Mesothelial cell of epicardium (in vitro differentiated cells): ENCODE data around the gene PAX2. TPM values are rescaled to one million over a fixed set of nuclear protein-coding genes. Genes with fewer than 3 reads are reported as not detected.
"Not testable (repeated sequence)": the region's sequence is repeated elsewhere in the genome, so short reads cannot be mapped to it uniquely, and the experiment has no call there.

Experiments used
- DNase-seq, 2 experiments: peaks; one replicate each; pipeline ENCODE4 v3.0.0; 2021; ENCODE audit warnings: low spot score in 2 of 2; ENCODE audit not compliant: unreplicated experiment in 2 of 2
- H3K27ac Mint-ChIP-seq: 2 replicates; pipeline ENCODE4 v1.8.0; 2021; ENCODE audit warnings: mixed read lengths
- H3K27me3 Mint-ChIP-seq: 2 replicates; pipeline ENCODE4 v1.8.0; 2021; ENCODE audit warnings: low read depth, mixed read lengths
- H3K36me3 Mint-ChIP-seq: 2 replicates; pipeline ENCODE4 v1.8.0; 2021; ENCODE audit warnings: mixed read lengths
- H3K4me1 Mint-ChIP-seq: 2 replicates; pipeline ENCODE4 v1.8.0; 2021; ENCODE audit warnings: mixed read lengths
- H3K4me3 Mint-ChIP-seq: 2 replicates; pipeline ENCODE4 v1.8.0; 2021; ENCODE audit warnings: mild to moderate bottlenecking, moderate library complexity, mixed read lengths
- H3K9me3 Mint-ChIP-seq: 2 replicates; pipeline ENCODE4 v1.8.0; 2021; ENCODE audit warnings: mixed read lengths
- CTCF ChIP-seq: fragments of 200-600 bp; sonication (generic); IDR thresholded peaks from one replicate; pipeline ENCODE4 v1.5.0; 2021; ENCODE audit warnings: antibody characterized with exemption; ENCODE audit not compliant: unreplicated experiment
- total RNA-seq: library from RNA; stranded (reverse); gene quantifications from 3 replicates; pipeline ENCODE4 v1.2.1, GENCODE V29; 2021

The PAX2 gene
- not detected in 3 replicates for total RNA-seq

- Mint-ChIP-seq H3K9me3 (no peaks in the 10 kb centered on the region), H3K27me3 (peaks cover 97% of the 10 kb centered on the region), H3K36me3 (no peaks in the 10 kb centered on the region), H3K27ac (no peak within 1 kb of the TSS), H3K4me1 (peaks cover 33% of the 10 kb centered on the region), H3K4me3 (peak within 1 kb of the TSS; percentile 42)
- TF ChIP-seq CTCF: no peak
- no peak for DNase-seq
Observed at GRCh38 chr10:100744987-100745881, at the start of gene PAX2. Gene PAX2 (plus strand): TSS chr10:100745582. CDS start chr10:100746261, 679 bp downstream.

DNA sequence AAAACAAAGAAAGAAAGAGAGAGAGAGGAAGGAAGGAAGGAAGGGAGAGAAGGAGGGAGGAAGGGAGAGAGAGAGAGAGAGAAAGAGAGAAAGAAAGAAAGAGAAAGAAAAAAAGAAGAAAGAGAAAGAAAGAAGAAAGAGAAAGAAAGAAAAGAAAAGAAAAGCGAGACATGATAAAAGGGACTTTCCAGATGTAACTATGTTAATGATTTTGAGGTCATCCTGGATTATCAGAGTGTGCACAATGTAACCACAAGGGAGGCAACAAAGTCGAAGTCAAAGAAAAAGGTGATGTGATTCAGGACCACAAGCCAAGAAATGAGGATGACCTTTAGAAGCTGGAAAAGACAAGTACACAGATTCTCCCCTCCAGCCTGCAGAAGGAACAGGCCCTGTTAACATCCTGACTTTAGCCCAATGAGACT, 48.9 kb upstream of the PAX2 start:
- Mint-ChIP-seq H3K9me3 (no peaks in the 10 kb centered on the region), H3K27me3 (peaks cover 66% of the 10 kb centered on the region), H3K4me3 (no peak overlapping the region), H3K27ac (no peak overlapping the region), H3K36me3 (no peaks in the 10 kb centered on the region), H3K4me1 (no peaks in the 10 kb centered on the region)
- no peak for TF ChIP-seq CTCF
- DNase-seq: no peak

DNA sequence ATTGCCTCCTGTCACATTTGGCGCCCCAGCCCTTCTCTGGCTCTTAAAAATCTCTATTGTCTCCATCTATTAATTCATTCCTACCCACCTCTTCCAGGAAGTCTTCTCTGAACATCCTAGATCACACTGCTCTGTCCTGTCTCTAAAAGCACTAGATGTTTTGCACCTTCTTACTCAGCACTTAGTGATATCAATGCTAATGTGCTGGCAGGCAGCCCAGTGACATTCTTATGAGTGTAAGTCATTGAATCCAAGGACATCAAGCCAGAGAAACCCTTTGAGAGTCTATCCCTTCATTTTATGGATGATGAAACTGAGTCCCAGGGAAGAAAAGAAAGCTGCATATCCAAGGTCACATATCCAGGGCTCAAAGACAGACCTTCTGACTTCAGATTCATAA, 48.3 kb upstream of the PAX2 start:
- H3K27me3 Mint-ChIP-seq: peaks cover 60% of the 10 kb centered on the region
- H3K4me1 Mint-ChIP-seq: no peaks in the 10 kb centered on the region
- no peak for TF ChIP-seq CTCF
- H3K9me3 Mint-ChIP-seq: no peaks in the 10 kb centered on the region
- H3K27ac Mint-ChIP-seq: no peak overlapping the region
- DNase-seq: no peak
- no peaks in the 10 kb centered on the region for H3K36me3 Mint-ChIP-seq
- H3K4me3 Mint-ChIP-seq: no peak overlapping the region

DNA sequence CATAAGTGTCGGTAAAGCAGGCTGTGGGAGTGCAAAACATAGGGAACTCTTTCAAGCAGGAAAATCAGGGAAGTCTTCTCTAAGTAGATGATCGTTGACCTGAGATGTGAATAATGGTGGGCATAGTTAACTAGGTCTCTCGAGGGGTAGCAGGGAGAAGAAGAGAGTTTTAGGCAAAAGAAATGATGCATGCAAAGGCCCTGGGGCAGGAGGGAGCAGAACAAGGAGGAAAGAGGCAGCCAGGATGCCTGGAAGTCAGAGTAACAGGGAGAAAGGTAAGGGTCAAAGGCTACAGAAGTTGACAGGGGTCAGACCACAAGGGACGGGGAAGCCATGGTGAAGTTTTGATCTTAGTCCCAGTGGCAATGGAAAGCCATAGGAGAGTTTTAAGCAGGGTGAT, 47.8 kb upstream of the PAX2 start:
- no peak overlapping the region for H3K4me3 Mint-ChIP-seq
- H3K27me3 Mint-ChIP-seq: peaks cover 57% of the 10 kb centered on the region
- no peak overlapping the region for H3K27ac Mint-ChIP-seq
- no peak for DNase-seq
- no peaks in the 10 kb centered on the region for H3K4me1 Mint-ChIP-seq
- H3K36me3 Mint-ChIP-seq: no peaks in the 10 kb centered on the region
- no peak for TF ChIP-seq CTCF
- no peaks in the 10 kb centered on the region for H3K9me3 Mint-ChIP-seq

GRCh38 chr10:100701704-100702103, 43.7 kb upstream of the PAX2 start:
- H3K9me3 Mint-ChIP-seq, H3K36me3 Mint-ChIP-seq, H3K4me3 Mint-ChIP-seq, DNase-seq, H3K4me1 Mint-ChIP-seq, H3K27ac Mint-ChIP-seq: not testable (repeated sequence)
- peaks cover 54% of the 10 kb centered on the region for H3K27me3 Mint-ChIP-seq

DNA sequence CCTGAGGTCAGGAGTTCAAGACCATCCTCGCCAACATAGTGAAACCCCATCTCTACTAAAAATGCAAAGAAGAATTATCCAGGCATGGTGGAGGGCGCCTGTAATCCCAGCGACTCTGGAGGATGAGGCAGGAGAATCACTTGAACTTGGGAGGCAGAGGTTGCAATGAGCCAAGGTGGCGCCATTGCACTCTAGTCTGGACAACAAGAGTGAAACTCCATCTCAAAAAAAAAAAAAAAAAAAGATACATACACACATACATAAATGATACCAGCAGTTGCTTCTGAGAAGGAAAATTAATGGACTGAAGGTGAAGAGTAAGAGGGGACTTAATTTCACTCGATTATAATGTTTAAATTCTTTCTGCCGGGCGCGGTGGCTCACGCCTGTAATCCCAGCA, 40.2 kb upstream of the PAX2 start:
- Mint-ChIP-seq H3K4me1 (peaks cover 3% of the 10 kb centered on the region), H3K27ac (no peak overlapping the region), H3K4me3 (no peak overlapping the region), H3K36me3 (no peaks in the 10 kb centered on the region), H3K27me3 (peaks cover 69% of the 10 kb centered on the region), H3K9me3 (no peaks in the 10 kb centered on the region)
- TF ChIP-seq CTCF: no peak
- DNase-seq: no peak
